Measurements from ENCODE around the gene PKP2. TPM values are rescaled to one million over a fixed set of nuclear protein-coding genes. Genes with fewer than 3 reads are reported as not detected.
A peak's percentile ranks its signal among the peaks of the same experiment; 100 is the strongest.

PKP2 gene
- total RNA-seq: 65.3 to 69.5 TPM (median 67.3 TPM) in 3 replicates

DNA sequence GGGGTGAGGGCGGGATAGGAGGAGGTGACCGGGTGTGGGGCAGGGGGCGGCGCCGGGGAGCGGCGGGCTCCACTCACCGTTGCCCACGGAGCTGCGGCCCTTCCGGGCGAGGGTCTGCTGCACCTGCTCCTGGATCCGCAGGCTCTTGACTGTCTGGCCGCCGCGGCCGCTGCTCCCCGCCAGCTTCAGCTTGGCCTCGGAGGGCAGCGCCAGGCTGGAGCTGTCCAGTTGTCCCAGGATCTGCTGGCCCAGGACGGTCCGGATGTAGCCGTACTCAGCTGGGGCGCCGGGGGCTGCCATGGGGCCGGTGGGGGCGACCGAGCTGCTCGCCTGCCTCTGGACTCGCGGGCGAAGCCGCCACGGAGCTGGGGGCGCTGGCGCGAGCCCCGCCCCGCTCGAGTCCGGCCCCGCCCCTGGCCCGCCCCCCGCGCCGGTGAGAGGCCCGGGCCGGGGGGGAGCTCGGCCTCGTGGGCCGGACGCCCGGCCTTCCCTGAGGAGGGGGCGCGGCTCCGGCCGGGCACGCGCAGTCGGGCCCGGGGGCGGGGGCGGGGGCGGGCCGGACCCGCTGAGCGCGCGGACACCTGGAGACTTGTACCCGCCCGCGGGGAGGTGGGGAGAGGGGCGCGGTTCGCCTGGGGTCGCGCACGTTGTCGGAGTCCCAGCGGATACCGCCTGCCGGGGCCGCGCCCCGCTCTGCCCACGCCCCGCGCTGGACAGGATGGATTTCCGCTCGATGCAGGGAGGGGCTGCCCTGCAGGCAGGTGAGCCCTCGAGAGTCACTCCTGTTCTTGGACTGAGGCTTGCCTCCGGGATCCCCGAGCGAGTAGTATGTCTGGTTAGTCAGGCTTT, at the start of gene PKP2:
Gene PKP2 (minus strand): TSS at position 346 of the 849 bp plus-strand sequence. CDS start 46 bp downstream, at position 300.
- H3K27ac Mint-ChIP-seq: peak within 1 kb of the TSS; percentile 95
- H3K4me3 Mint-ChIP-seq: peak within 1 kb of the TSS; percentile 88
- no peaks in the 10 kb centered on the region for H3K36me3 Mint-ChIP-seq
- TF ChIP-seq, protein P1, sequence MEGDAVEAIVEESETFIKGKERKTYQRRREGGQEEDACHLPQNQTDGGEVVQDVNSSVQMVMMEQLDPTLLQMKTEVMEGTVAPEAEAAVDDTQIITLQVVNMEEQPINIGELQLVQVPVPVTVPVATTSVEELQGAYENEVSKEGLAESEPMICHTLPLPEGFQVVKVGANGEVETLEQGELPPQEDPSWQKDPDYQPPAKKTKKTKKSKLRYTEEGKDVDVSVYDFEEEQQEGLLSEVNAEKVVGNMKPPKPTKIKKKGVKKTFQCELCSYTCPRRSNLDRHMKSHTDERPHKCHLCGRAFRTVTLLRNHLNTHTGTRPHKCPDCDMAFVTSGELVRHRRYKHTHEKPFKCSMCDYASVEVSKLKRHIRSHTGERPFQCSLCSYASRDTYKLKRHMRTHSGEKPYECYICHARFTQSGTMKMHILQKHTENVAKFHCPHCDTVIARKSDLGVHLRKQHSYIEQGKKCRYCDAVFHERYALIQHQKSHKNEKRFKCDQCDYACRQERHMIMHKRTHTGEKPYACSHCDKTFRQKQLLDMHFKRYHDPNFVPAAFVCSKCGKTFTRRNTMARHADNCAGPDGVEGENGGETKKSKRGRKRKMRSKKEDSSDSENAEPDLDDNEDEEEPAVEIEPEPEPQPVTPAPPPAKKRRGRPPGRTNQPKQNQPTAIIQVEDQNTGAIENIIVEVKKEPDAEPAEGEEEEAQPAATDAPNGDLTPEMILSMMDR (IDR thresholded peaks at IDR 0.05; ENCODE audit: unreplicated experiment): no peak
- peak; percentile 60 to 79 for DNase-seq (ENCODE audit: low spot score in 2 of 2, unreplicated experiment in 2 of 2)
- no peaks in the 10 kb centered on the region for H3K9me3 Mint-ChIP-seq
- H3K4me1 Mint-ChIP-seq: peaks cover 66% of the 10 kb centered on the region
- no peaks in the 10 kb centered on the region for H3K27me3 Mint-ChIP-seq (ENCODE audit: low read depth)

DNA sequence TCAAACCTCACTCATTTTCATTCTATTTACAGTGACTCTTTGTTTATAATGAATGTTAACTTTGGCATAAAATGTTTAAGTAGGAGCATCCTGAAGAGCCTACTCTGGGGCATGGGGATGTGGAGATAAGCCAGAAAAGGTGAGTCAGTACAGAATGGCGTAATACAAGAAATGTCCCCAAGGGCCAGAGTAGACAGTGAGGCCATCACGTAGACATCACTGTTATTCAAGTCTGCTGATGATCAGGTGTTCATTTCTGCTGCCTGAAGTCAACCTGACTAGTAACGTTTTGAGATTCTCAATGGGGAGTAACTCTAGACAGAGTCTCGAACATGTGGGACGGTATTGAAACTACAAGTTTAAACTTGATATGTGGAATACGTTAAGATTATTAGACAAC, 47.6 kb upstream of the PKP2 start:
- DNase-seq (ENCODE audit: low spot score in 2 of 2, unreplicated experiment in 2 of 2): no peak
- Mint-ChIP-seq H3K4me1 (peaks cover 16% of the 10 kb centered on the region), H3K36me3 (no peaks in the 10 kb centered on the region), H3K4me3 (no peak overlapping the region), H3K27ac (no peak overlapping the region), H3K9me3 (no peaks in the 10 kb centered on the region), H3K27me3 (ENCODE audit: low read depth) (no peaks in the 10 kb centered on the region)
- TF ChIP-seq, protein P1 (IDR thresholded peaks at IDR 0.05; ENCODE audit: unreplicated experiment): no peak

DNA sequence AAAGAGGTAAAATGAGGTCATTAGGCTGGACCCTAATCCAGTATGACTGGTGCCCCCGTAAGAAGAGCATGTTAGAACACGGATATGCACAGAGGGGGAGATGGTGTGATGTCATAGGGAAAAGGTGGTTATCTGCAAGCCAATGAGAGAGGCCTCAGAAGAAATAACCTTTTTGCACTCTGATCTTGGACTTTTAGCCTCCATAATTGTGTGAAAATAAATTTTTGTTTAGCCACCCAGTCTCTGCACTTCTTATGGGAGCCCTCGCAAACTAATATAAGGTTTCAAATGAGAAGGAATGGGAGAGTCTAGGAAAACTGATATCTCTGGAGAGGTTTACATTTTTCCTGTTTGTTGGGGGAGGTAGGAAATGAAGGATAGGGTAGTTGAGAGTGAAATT, 43.2 kb upstream of the PKP2 start:
- Mint-ChIP-seq H3K27ac (no peak overlapping the region), H3K27me3 (ENCODE audit: low read depth) (no peaks in the 10 kb centered on the region), H3K4me3 (no peak overlapping the region), H3K4me1 (no peaks in the 10 kb centered on the region), H3K36me3 (no peaks in the 10 kb centered on the region), H3K9me3 (peaks cover under 1% of the 10 kb centered on the region)
- TF ChIP-seq, protein P1 (IDR thresholded peaks at IDR 0.05; ENCODE audit: unreplicated experiment): no peak
- DNase-seq (ENCODE audit: low spot score in 2 of 2, unreplicated experiment in 2 of 2): no peak

DNA sequence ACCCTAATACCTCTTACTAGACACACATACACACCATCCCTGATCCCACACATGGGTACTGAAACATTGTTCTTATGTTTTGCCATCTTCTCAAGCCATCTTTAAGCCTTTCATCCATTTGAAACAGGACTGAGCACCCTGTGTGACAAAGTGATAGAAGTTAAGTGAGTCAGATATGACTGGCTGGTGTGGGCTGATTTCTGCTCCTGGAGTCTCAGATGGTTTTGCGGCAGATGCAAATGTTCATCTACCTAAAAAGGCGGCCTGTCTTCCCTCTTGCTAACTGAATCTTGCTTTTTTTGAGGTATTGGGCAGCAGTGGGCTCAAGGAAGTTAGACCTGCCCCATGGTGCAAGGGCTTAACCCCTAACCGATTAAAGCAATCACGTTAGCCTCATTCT, 30.4 kb upstream of the PKP2 start:
- TF ChIP-seq, protein P1 (IDR thresholded peaks at IDR 0.05; ENCODE audit: unreplicated experiment): no peak
- Mint-ChIP-seq H3K27me3 (ENCODE audit: low read depth) (no peaks in the 10 kb centered on the region), H3K27ac (no peak overlapping the region), H3K4me1 (no peaks in the 10 kb centered on the region), H3K36me3 (no peaks in the 10 kb centered on the region), H3K9me3 (no peaks in the 10 kb centered on the region), H3K4me3 (no peak overlapping the region)
- DNase-seq (ENCODE audit: low spot score in 2 of 2, unreplicated experiment in 2 of 2): no peak

DNA sequence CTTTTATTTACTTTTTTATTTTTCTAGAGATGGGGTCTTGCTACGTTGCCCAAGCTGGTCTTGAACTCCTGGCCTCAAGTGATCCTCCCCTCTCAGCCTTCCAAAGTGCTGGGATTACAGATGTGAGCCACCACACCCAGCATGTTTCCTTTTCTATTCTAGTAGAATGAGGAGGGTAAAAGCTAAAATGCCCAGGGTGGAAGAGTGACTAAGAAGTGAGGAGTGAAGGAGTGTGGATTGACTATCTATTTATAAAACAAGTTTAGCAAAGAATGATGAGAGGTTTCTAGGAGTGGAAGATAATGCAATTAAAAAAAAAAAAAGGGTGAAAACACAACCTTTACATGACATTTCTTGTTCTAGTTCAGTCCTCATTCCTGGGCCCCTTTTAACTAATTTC, 29.8 kb upstream of the PKP2 start:
- DNase-seq (ENCODE audit: low spot score in 2 of 2, unreplicated experiment in 2 of 2): no peak
- no peak overlapping the region for H3K4me3 Mint-ChIP-seq
- no peaks in the 10 kb centered on the region for H3K4me1 Mint-ChIP-seq
- no peaks in the 10 kb centered on the region for H3K9me3 Mint-ChIP-seq
- H3K27ac Mint-ChIP-seq: no peak overlapping the region
- no peaks in the 10 kb centered on the region for H3K27me3 Mint-ChIP-seq (ENCODE audit: low read depth)
- TF ChIP-seq, protein P1 (IDR thresholded peaks at IDR 0.05; ENCODE audit: unreplicated experiment): no peak
- H3K36me3 Mint-ChIP-seq: no peaks in the 10 kb centered on the region
